GM21717 (cell line): Measurements from ENCODE around the gene BMPER.

Source experiments
- ATAC-seq: cut with Tn5 transposase; IDR thresholded peaks from one replicate; pipeline ENCODE4 v1.9.1; 2021; ENCODE audit warnings: mild to moderate bottlenecking, moderate library complexity; ENCODE audit not compliant: unreplicated experiment

The BMPER gene

DNA sequence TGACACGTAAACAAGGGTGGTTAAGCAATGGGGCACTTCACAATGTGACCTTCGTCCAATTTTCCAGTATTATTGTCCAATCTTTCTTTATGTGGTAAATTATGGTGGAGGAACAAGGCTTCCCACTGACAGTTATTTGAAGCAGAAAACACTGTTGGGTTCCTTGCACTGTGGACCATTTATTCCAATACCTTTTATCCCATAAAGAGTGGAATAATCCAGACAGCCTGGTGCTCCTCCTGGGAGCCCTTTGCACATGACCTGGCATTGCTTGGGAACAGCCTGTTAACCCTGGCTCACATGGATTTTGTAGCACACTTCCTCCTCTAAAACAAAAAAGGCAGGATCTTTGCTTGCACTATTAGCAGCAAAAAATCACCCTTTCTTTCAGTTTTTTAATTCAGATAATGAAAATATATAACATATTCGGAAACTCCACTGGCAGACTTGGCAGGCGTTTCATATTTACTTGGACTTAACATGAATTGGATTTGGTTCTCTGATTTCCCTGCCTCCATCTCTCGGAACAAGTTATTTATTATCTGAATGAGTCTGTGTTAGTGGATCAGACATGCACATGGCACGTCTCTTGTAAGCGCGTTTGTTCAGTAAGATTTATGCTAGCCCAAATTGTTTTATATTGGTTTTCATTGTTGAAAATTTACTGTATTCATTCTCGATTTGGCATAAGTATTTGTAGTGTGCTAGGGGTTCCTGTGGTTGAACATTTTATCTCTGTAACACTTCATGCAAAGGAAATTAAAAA lies 59.3 kb downstream of the BMPER start:
- no peak for ATAC-seq

DNA sequence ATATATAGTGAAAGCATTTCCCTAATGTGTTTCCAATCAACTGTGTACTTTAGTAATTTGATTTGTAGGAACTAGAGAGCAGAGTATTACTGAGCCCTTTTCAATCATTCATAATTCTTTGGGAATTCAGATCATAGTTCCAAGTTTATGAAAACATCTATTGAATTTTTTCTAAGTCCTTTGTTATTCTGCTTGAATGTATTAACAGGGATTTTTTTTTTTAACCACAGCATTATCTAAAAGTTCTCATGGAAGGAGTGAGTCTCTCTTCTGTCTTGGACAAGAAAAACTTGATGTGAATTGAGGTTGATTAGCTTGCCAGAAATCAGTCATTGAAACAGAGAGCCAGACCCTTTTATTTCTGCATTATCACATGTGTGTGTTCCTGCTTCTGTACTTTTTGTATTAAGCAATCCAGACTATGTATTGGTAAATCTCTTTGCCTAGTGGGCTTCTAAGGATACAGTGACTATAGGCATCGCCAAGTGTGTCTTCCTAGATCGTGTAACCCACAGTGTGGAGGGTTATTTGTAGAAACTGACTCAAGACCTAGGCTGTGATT lies 59.9 kb downstream of the BMPER start:
- ATAC-seq: no peak

DNA sequence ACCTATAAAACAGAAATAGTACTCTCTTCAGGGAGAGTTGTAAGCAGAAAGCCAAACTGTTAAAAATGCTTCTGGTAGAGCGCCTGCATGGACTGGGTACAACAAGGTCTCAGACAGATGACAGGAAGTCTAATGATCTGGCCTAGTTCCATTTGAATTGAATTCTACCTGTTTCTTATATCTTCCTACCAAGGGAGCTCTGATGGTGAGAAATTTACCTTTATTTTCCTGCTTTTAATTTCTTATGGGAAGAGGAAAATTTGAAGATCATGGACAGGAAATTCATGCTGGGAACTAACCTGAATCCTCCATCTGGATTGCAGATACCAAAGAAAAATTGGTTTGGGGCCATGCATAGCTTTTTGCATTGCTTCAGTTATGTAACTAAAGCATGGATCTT lies 63.3 kb downstream of the BMPER start:
- ATAC-seq: no peak

DNA sequence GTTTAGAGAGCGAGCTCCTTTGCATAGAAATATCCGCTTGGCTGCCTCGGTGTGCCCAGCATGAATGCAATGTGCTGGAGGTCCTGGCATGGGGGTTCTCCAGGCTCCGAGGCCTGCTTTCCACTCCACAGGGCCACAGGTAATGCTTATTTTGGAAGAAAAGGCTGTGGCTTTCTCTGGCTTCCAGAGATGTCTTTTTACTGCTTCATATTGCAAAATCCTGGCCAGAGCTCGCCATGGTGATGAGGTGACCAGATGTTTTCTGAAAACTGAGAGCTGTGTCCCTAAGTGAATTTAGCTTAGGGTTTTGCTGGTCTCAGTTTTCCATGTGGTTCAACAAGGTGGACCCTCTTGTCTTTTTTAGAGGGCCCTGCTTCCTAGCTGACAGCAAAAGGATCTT lies 65.2 kb downstream of the BMPER start:
- no peak for ATAC-seq

DNA sequence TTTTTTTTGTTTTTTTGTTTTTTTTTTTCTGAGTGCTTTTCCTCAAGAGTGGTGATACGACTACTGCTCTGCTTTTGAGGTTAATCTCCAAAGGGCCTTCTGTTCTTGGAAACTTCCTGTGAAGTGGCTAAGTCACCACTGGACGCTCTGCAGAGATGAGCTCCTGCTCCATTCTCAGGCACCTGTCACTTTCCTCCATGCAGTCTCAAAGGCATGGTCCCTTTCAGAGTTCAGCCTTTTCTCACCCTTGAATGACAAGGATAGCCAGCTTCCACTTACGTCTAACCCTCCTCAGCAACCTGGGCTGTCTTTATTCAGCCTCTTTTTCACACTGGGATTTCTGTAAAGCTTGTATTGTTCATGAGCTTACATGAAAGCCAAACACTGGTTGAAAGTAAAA lies 65.8 kb downstream of the BMPER start:
- ATAC-seq: no peak

DNA sequence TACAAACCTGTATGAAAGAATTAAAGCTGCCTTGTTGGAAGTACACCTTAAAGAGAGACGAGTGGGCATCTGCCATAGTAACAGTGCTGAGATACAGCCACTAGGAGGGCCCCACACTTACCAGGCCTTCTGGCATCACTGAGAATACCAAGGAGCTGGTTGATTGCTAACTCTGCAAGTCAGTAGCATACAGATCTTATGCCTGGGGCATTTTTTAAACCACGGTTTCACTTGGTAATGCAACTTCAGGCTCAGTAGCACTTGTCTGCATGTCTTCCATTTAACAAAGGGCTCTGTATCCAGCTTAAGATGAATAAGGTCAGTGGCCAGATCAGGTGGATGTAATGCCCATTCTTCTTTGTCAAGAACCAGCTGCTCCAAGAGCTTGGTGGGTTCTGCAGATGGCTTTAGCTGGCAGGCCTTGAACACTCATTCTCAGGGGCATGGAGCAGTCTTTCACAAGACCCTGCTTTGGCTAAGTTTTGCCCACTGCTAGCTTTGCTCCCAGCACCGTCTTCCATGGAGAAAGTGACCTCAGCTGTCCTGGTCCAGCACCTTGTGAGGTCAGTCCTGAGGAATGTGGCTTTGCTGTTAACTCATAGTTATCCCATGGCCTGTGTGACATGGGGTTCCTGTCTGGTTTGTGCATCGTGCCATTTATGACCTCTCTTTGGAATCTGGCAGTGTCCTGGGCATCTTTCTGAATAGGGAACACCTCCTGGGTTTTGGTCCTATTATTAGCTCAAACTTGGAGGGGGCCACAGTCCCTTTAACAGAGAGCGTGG lies 68.1 kb downstream of the BMPER start:
- ATAC-seq: no peak

DNA sequence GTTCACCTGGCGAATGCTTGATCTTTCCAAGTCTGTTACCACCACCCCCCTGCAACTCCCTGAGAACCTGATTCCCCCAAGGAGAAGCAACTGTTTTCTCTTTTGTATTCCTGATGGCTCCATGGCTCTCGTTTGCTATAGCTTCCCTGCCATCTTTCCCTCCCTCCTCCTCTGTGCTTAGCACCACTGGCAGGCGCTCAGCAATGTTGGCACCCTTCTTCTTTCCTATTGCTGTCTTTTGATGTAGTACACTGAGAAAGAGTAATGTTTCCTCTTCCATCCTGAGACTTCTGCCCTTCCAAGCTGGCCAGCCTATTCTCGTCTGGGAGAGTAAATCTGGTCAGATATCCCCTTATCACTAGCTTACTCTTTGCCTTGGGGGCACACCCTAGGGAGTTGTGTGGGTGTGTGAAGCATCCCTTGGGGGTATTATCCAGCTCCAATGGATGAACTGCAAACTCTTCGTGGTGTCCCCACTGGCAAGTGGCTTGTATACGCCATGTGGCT lies 74.0 kb downstream of the BMPER start:
- ATAC-seq: no peak

DNA sequence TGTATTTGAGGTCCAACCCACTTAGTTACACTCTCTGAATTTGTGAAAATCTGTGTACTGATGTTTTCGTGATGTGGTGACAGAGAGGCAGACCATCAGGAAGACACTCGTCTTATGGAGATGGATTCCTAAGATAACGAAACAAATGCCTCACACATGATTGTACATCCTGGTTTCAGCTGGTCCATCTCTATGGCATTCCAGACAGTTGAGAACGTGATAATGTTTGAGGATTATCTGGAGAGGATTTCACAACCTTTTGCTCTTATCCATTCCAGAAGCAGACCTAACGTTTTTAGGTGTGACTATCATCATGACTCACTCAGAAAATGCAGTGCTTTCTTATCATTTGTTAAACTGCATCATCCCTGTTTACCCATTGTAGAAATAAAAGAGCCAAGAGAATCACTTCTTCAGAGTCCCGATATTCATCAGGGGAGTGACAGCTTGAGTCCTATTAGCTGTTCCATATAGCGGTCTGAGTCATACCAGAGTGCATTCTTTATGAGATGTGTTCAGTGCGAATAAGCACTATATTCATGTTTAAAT lies 74.5 kb downstream of the BMPER start:
- ATAC-seq: no peak

DNA sequence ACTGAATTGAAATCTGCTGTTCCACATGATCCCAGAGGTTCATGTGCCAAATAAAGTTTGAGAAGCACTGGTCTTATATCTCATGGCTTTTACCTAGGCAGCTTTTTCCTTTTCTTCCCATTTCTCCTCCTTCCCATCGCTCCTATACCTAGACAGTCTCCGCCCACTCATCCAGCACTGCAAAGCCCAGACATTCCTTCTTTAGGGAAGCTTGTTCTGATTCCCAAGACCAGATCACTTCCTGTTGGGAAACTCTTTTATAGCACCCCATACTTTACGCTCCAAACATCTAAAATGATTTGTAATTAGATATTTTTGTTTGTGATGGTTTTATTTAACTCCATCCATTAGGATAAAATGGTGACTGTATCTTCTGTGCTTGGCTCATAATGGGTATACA lies 75.9 kb downstream of the BMPER start:
- no peak for ATAC-seq

DNA sequence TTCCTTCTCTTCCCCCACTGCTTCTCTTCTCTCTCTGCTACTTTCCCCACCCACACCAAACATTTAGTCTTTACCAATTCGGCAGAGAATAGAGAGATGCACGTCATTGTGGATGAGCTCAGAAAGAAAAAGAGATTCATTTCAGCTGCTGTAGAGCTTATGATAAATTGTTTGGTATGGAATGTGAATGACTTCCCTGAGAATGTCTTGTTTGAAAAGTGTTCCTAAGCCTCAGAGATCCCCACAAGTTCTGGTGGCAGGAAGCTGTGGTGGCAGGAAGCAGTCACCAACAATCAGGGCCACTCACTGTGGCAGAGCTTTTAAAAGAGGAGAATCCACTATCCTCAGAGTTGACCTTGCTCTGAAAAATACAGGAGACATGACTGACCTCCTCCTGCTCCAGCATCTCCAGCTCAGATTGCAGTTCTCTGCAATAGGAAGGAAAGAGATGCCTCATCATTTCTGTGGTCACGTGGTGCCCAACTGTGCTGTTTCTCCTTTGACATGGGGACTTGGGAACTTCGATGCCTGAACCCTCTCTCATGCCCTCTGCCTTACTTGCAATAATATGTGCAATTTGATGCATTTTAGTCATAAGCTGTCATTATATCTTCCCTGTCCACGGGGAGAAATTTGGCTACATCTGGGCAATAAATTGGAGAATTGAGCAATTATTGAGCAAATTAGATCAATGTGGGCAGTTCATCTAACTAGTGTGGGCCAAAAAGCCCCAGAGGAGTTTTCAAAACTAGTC lies 76.5 kb downstream of the BMPER start:
- no peak for ATAC-seq

DNA sequence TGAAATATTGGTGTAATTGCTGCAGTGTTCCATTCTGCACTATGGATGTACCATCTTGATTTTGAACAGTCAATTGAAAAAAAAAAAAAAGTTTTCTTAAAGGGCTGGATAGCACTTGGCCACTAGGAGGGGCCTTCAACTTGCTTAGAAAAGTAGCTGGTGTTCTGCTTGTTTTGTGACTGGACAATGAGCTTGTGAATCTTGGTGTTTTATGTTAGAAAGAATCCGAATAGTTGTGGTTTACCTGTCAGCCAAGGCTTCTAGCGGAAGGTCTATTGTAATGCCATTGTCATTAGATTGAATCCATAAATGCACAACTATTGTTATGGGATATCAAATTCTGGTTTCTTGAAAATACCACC lies 77.1 kb downstream of the BMPER start:
- no peak for ATAC-seq

DNA sequence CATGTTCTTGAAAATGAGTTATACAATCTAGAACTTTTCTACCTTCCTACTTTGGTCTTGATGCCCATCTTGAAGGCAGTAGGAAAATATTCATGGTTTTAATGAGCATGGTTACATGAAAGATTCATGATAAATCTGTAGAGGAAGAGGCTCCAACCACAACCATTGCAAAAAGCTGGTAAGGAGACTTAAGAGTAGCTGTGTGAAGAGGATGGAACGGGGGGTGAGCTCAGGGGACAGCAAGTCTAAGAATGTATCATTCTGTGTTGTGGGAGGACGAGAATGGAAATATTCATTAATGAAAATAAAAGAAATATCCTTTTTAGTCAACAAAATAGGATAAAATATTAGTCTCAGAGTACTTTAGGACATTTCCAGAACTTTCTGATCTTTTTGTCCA lies 81.1 kb downstream of the BMPER start:
- no peak for ATAC-seq

DNA sequence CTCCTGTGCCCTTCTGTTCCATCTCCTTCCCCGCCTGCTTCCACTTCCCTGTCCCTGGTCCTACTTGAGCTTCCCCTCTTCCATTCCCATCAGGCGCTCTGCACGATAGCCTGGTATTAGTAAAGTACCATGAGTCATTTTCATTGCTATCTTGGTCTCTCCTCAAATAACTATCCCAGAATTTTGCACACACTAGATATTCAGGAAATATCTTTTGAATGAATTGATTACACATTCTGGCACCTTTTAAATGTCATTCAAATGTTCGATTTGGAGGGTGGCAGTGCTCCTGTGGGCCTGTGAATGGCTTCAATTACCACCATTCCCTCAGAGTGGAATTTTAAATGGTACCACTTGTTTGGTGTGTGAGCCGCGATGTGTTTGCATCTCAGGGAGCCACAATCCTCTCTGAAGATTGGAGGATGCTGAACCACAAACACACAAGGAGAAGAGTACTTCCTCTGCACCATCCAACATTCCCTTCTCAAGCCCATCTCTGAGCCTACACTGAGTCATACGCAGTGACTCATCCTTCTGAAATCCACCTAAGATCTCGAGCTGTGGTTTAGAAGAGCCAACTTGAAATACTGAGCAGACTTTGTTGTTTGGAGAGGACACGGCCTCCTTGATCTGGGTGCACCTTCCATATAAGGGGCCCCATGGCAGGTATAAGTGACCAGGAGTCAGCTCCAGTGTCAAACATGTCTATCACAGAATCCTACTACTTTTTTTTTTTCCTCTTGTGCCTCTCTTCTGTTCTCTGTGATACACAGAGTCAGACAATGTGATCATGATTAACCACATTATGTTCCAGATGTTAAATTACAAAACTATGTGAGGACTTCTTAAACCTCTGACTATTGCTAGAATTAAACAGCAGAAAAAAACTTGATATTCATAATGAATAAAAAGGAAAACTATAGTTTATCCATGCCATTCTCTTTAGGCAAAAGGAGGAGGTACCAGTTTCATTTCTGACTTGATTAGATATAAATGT lies 81.9 kb downstream of the BMPER start:
- ATAC-seq: no peak

DNA sequence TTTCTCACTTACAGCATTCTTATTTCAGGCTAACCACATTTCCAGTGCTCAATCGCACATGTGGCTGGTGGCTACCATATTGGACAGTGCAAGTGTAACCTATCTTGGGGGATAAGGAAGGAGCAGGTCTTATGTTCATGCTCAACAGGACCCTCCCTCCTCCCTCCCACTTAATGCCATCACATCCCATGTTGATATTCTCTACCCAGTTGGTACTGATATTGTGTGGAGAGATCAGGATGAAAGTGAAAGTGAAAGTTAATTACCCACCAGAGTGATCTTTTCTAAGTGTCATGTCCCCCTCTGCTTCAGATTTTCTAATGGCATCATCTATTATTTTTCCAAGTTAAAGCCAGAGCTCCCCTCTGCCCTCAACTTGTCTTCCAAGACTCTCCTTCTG lies 91.6 kb downstream of the BMPER start:
- ATAC-seq: no peak

DNA sequence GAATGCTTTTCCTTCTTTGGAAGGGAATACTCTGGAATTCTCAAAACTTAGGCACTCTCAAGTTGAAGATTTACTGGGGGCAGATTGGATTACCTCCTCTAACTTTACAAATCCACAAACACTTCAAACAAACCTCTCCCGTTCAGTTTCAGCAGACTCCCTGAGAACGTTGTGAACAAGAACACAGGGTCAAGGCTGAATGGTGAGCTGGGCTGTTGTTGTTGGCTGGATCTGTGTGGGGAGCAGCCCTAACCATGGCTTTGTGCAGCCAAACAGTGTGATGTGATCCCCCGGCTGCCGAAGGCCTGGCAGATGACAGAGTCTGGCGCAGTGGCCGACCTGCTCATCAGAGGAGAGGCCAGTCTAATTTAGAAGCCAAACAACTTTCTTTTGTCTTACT lies 93.1 kb downstream of the BMPER start:
- ATAC-seq: no peak

DNA sequence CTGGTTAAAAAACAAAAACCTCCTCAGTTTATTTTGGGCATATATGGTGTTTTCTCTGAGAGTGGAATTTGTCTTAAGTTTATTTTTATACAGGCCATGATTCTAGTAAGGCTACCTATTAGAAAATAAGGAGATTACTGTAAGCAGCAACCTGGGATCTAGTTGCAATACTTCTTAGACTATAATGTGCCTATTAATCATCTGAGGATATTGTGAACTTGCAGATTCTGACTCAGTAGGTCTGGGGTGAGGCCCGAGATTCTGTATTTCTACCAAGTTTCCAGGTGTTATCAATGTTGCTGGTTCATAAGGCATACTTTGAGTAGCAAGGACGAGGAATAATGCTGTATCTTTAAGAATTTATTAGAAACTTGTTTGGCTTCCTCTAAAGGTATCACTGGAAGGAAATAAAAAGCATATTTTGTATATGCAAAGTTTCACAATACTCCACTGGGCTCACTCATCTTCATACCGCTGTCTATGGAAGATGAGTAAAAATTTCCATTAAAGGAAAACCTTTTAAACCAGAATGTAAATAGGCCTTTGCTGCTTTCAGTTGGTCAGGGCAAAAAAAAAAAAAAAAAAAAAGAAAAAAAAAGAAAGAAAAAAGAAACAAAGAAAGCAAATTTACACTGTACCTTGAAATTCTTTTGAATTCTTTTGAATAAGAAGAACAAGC lies 105.8 kb downstream of the BMPER start:
- no peak for ATAC-seq

DNA sequence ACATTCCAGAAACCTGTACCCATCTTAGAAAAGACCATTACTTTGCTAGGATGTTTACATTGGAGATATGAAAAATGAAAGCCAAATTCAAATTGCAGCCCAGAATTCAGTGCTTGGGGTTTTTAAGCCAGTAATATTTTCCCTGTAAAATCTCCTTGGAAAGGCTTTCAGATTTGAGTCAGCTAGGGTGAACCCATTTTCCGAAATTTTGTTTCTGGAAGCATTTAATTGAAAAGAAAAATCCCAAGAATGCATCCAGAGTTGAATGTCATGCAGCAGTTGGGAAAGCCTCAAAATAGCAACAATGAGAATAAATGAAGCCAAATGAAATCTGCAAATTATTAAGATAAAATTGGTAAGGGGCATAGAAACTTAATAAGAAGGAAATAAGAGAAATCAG lies 106.4 kb downstream of the BMPER start:
- ATAC-seq: no peak

DNA sequence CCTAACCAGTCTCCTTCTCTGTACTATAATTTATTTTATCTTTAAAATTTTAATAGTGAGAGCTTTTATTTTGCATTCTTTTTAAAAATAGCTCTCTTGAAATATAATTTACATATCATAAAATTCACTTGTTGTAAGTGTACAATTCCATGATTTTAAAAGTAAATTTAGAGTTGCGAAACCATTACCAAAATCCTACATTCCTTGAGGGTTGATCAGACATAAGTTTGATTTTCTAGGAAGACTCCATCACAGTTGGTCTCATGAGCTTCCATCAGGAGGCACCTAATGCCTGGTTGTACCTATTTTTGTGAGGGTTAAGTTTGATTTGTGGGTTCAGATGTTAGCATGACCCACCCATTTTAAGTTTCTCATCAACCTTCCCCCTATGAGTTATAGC lies 108.1 kb downstream of the BMPER start:
- ATAC-seq: no peak

DNA sequence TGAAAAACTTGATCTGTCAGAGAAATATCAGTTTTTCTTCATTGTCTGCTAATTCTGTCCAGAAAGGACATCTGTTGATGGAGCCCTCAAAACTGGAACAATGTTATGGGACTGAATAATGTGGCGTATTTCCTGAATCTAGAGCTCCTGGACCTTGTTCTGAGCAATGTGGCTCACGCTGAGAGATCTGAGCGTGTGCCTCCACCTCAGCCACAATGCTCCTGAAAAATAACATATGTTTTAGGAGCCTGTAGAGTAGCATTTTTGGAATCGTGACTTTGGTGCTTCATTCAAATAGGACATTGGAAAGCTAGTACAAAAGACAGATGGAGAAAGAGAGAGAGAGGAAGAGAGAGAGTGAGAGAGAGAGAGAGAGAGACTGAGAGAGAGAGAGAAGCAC lies 110.3 kb downstream of the BMPER start:
- ATAC-seq: no peak
